HG03108 (cell line): Measurements from ENCODE around the gene MRPL36.

Source experiments
- ATAC-seq: cut with Tn5 transposase; IDR thresholded peaks from one replicate; pipeline ENCODE4 v1.9.1; 2021; ENCODE audit warnings: moderate library complexity; ENCODE audit not compliant: unreplicated experiment

Gene MRPL36

GRCh38 chr5:1751864-1752822 is 47.5 kb downstream of the MRPL36 start:
- ATAC-seq = no peak

DNA sequence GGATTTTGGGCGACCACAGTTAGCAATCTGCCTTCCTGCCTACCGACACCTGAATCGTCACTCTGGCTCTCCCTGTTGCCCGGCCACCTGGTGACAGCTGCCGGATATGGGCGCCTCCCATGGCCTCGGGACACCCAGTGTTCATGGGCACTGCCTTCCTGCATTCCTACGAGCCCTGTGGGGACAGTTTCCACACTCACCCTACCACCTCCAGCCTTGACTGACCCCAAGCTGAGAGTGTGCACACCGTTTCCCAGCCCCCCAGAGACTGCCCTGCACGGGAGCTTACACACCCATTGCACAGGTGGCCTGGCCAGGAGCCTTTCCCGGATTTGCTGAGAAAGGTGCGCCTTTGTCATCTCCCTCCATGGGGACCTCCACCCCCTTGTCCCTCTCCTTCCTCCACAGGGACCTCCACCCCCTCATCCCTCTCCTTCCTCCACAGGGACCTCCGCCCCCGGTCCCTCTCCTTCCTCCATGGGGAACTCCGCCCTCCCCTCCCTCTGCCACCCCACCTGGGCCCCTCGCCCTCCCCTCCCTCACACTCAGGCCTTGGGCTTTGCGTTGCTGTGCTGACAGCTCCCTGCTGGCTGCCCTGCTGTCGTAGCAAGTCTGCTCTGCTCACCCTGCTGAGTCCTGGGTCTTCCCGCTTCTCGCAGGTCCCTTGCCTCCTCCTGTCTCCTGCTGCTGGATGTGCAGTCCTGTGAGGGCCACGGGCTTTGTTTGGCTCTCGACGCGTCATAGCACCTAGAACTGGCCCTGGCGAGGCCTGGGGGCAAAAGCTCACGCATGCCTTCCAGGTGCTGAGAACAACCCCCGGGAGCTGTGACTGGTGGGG is 48.4 kb downstream of the MRPL36 start:
- no peak for ATAC-seq

- no peak for ATAC-seq
Measured at GRCh38 chr5:1750469-1750868, 49.2 kb downstream of the MRPL36 start.

DNA sequence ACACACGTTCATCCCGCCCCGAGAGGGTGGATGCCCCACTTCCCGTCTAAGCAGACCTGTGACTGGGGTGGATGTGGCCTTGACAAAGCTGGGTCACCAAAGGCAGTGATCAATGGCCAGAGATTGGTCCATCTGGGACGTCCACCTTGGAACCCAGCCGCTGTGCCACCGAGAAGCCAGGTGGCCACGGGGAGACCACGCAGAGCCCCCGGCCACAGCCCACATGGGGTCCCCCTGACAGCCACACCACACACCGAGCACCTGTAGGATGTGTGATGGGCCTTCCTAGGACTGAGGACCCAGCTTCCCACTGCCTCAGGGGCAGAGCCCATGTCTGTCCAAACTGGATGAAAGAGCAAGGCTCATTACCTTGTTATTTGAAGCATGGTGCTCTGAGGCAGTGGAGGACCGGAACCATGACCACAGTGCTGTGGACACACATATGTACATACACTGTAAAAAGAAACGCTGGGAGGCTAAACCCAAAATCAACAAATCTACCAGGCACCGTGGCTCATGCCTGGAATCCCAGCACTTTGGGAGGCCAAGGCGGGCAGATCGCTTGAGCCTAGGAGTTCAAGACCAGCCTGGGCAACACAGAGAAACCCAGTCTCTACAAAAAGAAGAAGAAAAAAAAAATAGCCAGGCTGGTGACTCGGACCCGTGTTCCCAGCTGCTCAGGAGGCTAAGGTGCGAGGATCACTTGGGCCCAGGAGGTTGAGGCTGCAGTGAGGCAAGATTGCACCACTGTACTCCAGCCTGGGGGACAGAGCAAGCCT is 50.1 kb downstream of the MRPL36 start:
- ATAC-seq = no peak

DNA sequence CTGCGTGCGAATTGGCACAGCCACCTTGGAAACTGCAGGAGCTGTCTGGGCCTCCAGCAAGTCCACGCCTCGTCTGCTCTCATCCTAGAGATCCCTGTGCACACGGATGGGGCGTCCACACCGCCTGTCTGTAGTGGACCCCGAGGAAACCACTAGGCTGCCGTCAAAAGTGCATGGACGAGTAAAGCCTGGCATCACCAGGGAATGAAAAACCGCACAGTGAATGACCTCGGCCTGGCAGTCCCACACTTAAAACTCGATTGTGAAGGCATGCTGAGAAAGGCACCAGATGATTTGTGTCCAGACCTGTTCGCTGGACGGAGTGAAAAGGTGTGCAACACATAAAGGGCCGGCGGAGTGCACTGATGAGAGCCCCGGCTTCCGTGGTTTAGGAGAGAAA is 50.8 kb downstream of the MRPL36 start:
- no peak for ATAC-seq
